Neural cell (in vitro differentiated cells): ENCODE data around the gene CYP26B1. TPM values are rescaled to one million over a fixed set of nuclear protein-coding genes. Genes with fewer than 3 reads are reported as not detected.

ENCODE experiments used
- H2AFZ ChIP-seq: fragments of 200-600, 300-800 bp; sonication (generic), shearing (Covaris generic); 2 replicates; pipeline ENCODE4 v1.6.0; 2014; ENCODE audit warnings: low read depth, mild to moderate bottlenecking, antibody characterized with exemption, low read length, moderate library complexity
- H3F3A ChIP-seq: fragments of 200-600 bp; shearing (Covaris generic); 2 replicates; pipeline ENCODE4 v1.6.1; 2016; ENCODE audit warnings: mild to moderate bottlenecking, moderate library complexity, mixed read lengths, antibody characterized with exemption, low read length; ENCODE audit not compliant: insufficient read depth, poor library complexity, severe bottlenecking
- H3K27ac ChIP-seq: fragments of 200-600, 300-800 bp; sonication (generic), shearing (Covaris generic); 2 replicates; pipeline ENCODE4 v1.5.1; 2014; ENCODE audit warnings: mild to moderate bottlenecking, low read length, moderate library complexity
- H3K27me3 ChIP-seq: fragments of 300-800, 200-600 bp; sonication (generic), shearing (Covaris generic); 2 replicates; pipeline ENCODE4 v1.6.0; 2014; ENCODE audit warnings: mild to moderate bottlenecking, low read depth, low read length, moderate library complexity; ENCODE audit not compliant: insufficient read depth
- H3K36me3 ChIP-seq: fragments of 300-800, 200-600 bp; sonication (generic), shearing (Covaris generic); 2 replicates; pipeline ENCODE4 v1.5.1; 2014; ENCODE audit warnings: mild to moderate bottlenecking, antibody characterized with exemption, low read length, moderate library complexity; ENCODE audit not compliant: insufficient read depth
- H3K4me2 ChIP-seq: fragments of 300-800, 200-600 bp; sonication (generic), shearing (Covaris generic); 2 replicates; pipeline ENCODE4 v1.6.0; 2014; ENCODE audit warnings: mild to moderate bottlenecking, low read length
- H3K4me3 ChIP-seq: fragments of 300-800, 200-600 bp; sonication (generic), shearing (Covaris generic); 2 replicates; pipeline ENCODE4 v1.5.1; 2014; ENCODE audit warnings: mild to moderate bottlenecking, low read length, moderate library complexity
- H3K79me2 ChIP-seq: fragments of 200-600 bp; shearing (Covaris generic); replicated peaks from 2 replicates; pipeline ENCODE4 v1.6.0; 2014; ENCODE audit warnings: mild to moderate bottlenecking, low read length, moderate library complexity; ENCODE audit not compliant: insufficient read depth
- H3K9ac ChIP-seq: fragments of 300-800, 200-600 bp; sonication (generic), shearing (Covaris generic); 2 replicates; pipeline ENCODE4 v1.6.1; 2016; ENCODE audit warnings: mild to moderate bottlenecking, low read length, mixed read lengths
- H3K9me2 ChIP-seq: fragments of 200-600 bp; shearing (Covaris generic); 2 replicates; pipeline ENCODE4 v1.6.1; 2016; ENCODE audit warnings: mild to moderate bottlenecking, low read length, mixed read lengths; ENCODE audit not compliant: insufficient read depth
- H3K9me3 ChIP-seq: fragments of 200-600, 300-800 bp; sonication (generic), shearing (Covaris generic); 2 replicates; pipeline ENCODE4 v1.6.1; 2016; ENCODE audit warnings: mild to moderate bottlenecking, mixed run types, low read length, moderate library complexity, mixed read lengths
- H4K20me1 ChIP-seq: fragments of 200-600 bp; shearing (Covaris generic); 2 replicates; pipeline ENCODE4 v1.6.1; 2016; ENCODE audit warnings: mild to moderate bottlenecking, mixed run types; ENCODE audit not compliant: insufficient read depth
- CTCF ChIP-seq: fragments of 450-650 bp; IDR thresholded peaks from 2 replicates; pipeline ENCODE4 v1.5.1; 2014; ENCODE audit warnings: antibody characterized with exemption, mild to moderate bottlenecking, moderate library complexity; ENCODE audit not compliant: poor library complexity, severe bottlenecking
- EP300 ChIP-seq: fragments of 450-650 bp; conservative IDR thresholded peaks from 2 replicates; pipeline ENCODE4 v1.6.1; 2014; ENCODE audit warnings: antibody characterized with exemption, mild to moderate bottlenecking, moderate library complexity; ENCODE audit not compliant: poor library complexity, severe bottlenecking
- EZH2 ChIP-seq: fragments of 200-600, 300-800 bp; shearing (Covaris generic), sonication (generic); IDR thresholded peaks from 2 replicates; pipeline ENCODE4 v1.6.1; 2014; ENCODE audit warnings: antibody characterized with exemption, low read length, borderline replicate concordance, mild to moderate bottlenecking; ENCODE audit not compliant: insufficient read depth, poor library complexity, severe bottlenecking
- MXI1 ChIP-seq: fragments of 450-650 bp; conservative IDR thresholded peaks from 2 replicates; pipeline ENCODE4 v1.6.1; 2014; ENCODE audit warnings: antibody characterized with exemption, mild to moderate bottlenecking; ENCODE audit not compliant: poor library complexity, severe bottlenecking
- POLR2AphosphoS5 ChIP-seq: IDR thresholded peaks from 2 replicates; pipeline ENCODE4 v1.6.1; 2012
- RAD21 ChIP-seq: fragments of 450-650 bp; conservative IDR thresholded peaks from 2 replicates; pipeline ENCODE4 v1.6.1; 2014; ENCODE audit warnings: antibody characterized with exemption, mild to moderate bottlenecking, moderate library complexity
- REST ChIP-seq: IDR thresholded peaks from 2 replicates; pipeline ENCODE4 v1.6.1; 2012; ENCODE audit warnings: borderline replicate concordance
- SMC3 ChIP-seq: fragments of 450-650 bp; conservative IDR thresholded peaks from 2 replicates; pipeline ENCODE4 v1.6.1; 2014; ENCODE audit warnings: antibody characterized with exemption, mild to moderate bottlenecking, moderate library complexity; ENCODE audit not compliant: poor library complexity
- TAF1 ChIP-seq: IDR thresholded peaks from 2 replicates; pipeline ENCODE4 v1.6.1; 2012; ENCODE audit warnings: low read depth
- polyA plus RNA-seq: library from polyadenylated mRNA; depleted of rRNA; stranded (reverse); fragments of >200 nt; gene quantifications from 2 replicates; pipeline ENCODE4 v1.2.3, GENCODE V29; 2014

Gene CYP26B1
- polyA plus RNA-seq, 1 donor from 2014 or later, result 0.83 TPM

- no peaks in the 10 kb centered on the region for H4K20me1 ChIP-seq
- H2AFZ ChIP-seq, result no peak overlapping the region
- H3K79me2 ChIP-seq, result no peaks in the 10 kb centered on the region
- H3K27ac ChIP-seq, result no peak overlapping the region
- H3K9me2 ChIP-seq, result no peaks in the 10 kb centered on the region
- no peak overlapping the region for H3K4me2 ChIP-seq
- H3F3A ChIP-seq, result no peaks in the 10 kb centered on the region
- no peaks in the 10 kb centered on the region for H3K9me3 ChIP-seq
- peaks cover 76% of the 10 kb centered on the region for H3K27me3 ChIP-seq
- TF ChIP-seq TAF1 (no peak), EP300 (no peak), EZH2 (peak; percentile 45), POLR2AphosphoS5 (peak; percentile 15)
- no peak overlapping the region for H3K9ac ChIP-seq
- no peaks in the 10 kb centered on the region for H3K36me3 ChIP-seq
- peak overlapping the region; percentile 62 for H3K4me3 ChIP-seq
Observed at GRCh38 chr2:72143441-72144273, 4.0 kb downstream of the CYP26B1 start.

GRCh38 chr2:72142570-72143440, 4.9 kb downstream of the CYP26B1 start:
- no peaks in the 10 kb centered on the region for H3K36me3 ChIP-seq
- TF ChIP-seq CTCF (no peak), MXI1 (peak; percentile 35), EP300 (no peak), SMC3 (no peak)
- H4K20me1 ChIP-seq, result no peaks in the 10 kb centered on the region
- H3K4me3 ChIP-seq, result peak overlapping the region; percentile 62
- H3K4me2 ChIP-seq, result no peak overlapping the region
- no peaks in the 10 kb centered on the region for H3K79me2 ChIP-seq
- H3K9ac ChIP-seq, result peak overlapping the region; percentile 20
- H3K27ac ChIP-seq, result no peak overlapping the region
- peaks cover 69% of the 10 kb centered on the region for H3K27me3 ChIP-seq
- no peaks in the 10 kb centered on the region for H3K9me3 ChIP-seq
- no peaks in the 10 kb centered on the region for H3F3A ChIP-seq
- no peak overlapping the region for H2AFZ ChIP-seq
- H3K9me2 ChIP-seq, result no peaks in the 10 kb centered on the region

GRCh38 chr2:72141881-72142451, 5.7 kb downstream of the CYP26B1 start:
- Histone ChIP-seq H4K20me1 (no peaks in the 10 kb centered on the region), H3K9me3 (no peaks in the 10 kb centered on the region), H3K27ac (no peak overlapping the region), H3K79me2 (no peaks in the 10 kb centered on the region), H3K9me2 (no peaks in the 10 kb centered on the region), H3K4me3 (no peak overlapping the region), H3K27me3 (peaks cover 61% of the 10 kb centered on the region), H3K36me3 (no peaks in the 10 kb centered on the region), H2AFZ (no peak overlapping the region), H3K4me2 (no peak overlapping the region), H3K9ac (no peak overlapping the region), H3F3A (no peaks in the 10 kb centered on the region)
- TF ChIP-seq CTCF, result no peak
- TF ChIP-seq MXI1, result no peak
- TF ChIP-seq EP300, result no peak
- TF ChIP-seq SMC3, result no peak
- no peak for TF ChIP-seq EZH2
- TF ChIP-seq REST, result no peak
- no peak for TF ChIP-seq POLR2AphosphoS5
- no peak for TF ChIP-seq TAF1
- TF ChIP-seq RAD21, result no peak
